ENCODE measurements around the gene ALDH3B1.
A peak's percentile ranks its signal among the peaks of the same experiment; 100 is the strongest.

The ALDH3B1 gene

DNA sequence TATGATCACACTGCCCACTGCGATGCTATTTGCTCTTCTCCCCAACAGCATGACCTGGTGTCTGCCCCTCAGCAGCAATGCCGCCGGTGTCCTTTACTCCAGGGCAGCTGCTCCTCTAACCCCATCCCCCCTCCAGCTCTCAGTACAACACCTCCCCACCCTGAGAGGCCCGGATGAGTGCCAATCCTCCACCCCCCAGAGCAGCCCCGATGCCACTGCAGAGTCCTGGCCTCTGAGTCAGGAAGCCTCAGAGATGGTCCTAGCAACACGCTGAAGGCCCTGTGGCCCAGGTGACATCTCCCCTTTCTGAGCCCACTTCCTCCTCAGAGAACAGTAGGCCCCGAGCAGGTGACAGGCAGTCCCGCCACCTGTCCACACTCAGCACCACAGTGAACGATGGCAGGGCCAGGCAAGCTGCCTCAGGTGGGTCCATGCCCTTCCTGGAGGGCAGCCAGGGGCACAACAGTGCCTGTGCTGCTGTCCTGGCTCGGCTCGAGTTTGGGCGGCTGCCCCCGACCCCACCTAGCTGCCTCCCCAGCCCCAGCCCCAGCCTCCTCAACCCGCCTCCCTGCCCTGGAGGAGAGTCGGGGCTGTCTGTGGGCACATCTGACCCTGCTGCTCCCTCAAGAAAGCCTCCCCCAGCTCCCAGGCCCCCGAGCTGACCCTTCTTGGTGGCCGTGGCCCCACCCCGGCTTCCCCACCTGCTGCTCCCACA is 16.4 kb downstream of the ALDH3B1 start:
- H3K27ac ChIP-seq: no peak overlapping the region
- H3K4me3 ChIP-seq: no peak overlapping the region

DNA sequence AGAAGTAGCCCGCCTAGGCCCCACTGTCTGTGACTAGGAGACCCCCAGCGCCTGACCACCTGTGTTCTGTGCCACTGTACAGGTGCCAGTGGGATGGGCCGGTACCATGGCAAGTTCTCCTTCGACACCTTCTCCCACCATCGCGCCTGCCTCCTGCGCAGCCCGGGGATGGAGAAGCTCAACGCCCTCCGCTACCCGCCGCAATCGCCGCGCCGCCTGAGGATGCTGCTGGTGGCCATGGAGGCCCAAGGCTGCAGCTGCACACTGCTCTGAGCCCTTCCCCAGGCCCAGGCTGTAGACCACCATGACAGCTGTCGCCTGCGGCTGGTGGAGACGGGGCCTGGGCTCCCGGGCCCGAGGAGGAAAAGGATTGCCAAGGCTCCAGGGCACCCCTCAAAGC is 17.5 kb downstream of the ALDH3B1 start:
- H3K4me3 ChIP-seq: no peak overlapping the region

DNA sequence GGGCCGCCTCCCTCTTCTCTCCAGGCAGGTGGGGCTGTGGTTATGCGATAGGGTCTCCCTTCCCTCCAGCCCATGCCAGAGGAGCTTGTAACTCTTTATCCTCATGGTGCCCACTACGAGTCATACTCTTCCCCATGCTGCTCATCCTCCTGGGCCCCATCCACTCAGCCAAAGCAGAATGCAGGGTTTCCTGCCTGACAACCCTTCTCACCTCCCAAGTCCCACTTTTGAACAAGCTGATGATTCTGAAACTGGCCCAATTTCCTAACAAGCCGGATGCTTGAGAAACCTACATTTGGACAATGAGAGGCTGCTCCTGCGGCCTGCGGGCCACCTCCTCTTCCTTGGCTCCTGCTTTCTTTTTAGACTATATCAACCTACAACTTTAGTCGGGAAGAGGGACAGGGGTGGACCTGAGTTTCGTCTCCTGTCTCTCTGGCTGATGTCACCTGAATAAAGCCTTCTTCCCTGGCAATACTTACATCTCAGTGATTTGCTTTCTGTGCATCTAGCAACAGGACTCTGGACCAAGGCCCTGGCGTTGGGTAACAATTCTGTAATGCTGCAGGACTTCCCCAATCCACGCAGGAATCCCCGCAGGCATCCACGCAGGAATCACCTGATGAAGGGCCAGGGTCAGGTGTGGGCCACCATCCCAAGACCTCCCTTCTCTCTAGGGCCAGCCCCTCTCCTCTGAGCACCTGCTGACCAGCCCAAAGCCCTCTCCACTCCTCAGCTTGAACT is 18.8 kb downstream of the ALDH3B1 start:
- Histone ChIP-seq H3K27ac (peak overlapping the region in 17 of 21 experiments; percentile 0 to 93 (median 70)), H3K4me3 (peak overlapping the region in 2 of 7 experiments; percentile 73 to 91)

More for the DNA sequence above, 17.5 kb downstream of the ALDH3B1 start:
- peak overlapping the region in 4 of 21 experiments; percentile 9 to 85 (median 52) for H3K27ac ChIP-seq

DNA sequence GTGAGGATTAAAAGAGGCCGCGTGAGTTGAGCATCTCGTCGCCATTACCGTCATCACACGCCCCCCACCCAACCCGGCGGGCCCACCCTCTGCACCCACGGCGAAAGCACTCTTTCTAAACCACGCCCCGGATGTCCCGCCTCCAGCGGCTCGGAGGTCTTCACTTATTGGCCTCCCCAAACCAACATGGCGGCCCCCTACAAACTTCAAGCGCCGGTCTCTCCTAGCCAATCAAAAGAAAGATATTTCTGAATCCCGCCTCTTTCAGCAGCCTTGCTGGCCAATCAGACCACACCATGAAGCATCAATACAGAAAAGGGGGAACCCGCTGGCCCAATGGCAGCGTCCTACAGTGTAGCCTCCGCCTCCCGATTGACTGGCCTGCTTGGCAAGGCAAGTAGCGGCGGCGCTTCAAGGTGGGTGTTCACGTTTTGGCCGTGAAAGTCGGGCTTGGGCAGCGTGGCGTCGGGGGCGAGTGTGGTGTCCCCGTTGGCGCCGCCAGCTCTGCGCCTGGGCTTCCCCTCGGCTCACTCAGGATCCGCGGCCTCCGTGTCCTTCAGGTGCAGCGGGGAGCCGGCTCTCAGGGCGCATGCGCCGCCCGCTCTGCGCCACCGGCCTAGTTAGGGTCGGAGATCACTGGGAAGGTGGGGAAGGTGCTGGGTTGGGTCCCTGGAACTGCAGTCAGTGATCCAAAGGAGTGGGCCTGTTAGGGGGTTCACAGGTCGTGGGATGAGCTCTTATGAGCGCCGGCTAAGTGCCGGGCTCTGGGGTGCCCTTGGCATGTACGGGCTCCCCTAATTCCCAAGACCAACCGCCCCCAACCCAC is 20.4 kb downstream of the ALDH3B1 start, which contains the start of gene NDUFS8:
NDUFS8 (plus strand) TSS at position 364 of the 826 bp plus-strand sequence. CDS start 1,471 bp downstream, outside the sequence.
- peak within 1 kb of the TSS in 20 of 21 experiments; percentile 51 to 93 (median 86) for H3K27ac ChIP-seq

DNA sequence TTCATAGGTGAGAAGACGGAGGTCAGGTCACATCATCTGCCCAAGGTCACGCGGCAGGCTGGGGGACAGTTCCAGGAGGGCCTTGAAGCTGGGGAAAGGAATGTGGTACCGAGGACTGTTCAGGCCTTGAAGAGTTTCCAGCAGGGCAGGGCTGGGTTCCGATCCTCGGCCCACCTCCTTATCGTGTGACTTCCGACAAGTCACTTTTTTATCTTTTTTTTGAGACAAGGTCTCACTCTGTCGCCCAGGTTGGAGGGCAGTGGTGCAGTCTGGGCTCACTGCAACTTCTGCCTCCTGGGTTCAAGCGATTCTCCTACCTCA is 21.0 kb downstream of the ALDH3B1 start:
- peak overlapping the region in 20 of 21 experiments; percentile 45 to 93 (median 86) for H3K27ac ChIP-seq
- H3K4me3 ChIP-seq: peak overlapping the region; percentile 65 to 94 (median 74)

More for the DNA sequence above, 20.4 kb downstream of the ALDH3B1 start, which contains the start of gene NDUFS8:
- peak within 1 kb of the TSS; percentile 65 to 94 (median 74) for H3K4me3 ChIP-seq

DNA sequence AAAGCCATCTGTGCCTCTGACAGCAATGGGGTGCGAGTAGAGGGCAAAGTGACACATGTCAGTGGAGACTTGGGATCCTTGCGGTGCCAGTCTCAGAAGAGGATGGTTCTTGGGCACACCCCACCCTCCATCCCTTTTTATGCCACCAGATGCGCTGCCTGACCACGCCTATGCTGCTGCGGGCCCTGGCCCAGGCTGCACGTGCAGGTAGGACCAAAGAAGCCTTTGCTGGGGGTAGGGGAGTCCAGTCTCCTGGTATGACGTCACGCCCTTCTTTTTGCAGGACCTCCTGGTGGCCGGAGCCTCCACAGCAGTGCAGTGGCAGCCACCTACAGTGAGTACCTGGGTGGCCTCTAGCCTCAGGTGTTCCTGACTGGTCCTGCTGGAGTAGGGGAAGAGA is 21.9 kb downstream of the ALDH3B1 start:
- H3K27ac ChIP-seq: peak overlapping the region in 3 of 21 experiments; percentile 36 to 91 (median 87)
- H3K4me3 ChIP-seq: no peak overlapping the region

DNA sequence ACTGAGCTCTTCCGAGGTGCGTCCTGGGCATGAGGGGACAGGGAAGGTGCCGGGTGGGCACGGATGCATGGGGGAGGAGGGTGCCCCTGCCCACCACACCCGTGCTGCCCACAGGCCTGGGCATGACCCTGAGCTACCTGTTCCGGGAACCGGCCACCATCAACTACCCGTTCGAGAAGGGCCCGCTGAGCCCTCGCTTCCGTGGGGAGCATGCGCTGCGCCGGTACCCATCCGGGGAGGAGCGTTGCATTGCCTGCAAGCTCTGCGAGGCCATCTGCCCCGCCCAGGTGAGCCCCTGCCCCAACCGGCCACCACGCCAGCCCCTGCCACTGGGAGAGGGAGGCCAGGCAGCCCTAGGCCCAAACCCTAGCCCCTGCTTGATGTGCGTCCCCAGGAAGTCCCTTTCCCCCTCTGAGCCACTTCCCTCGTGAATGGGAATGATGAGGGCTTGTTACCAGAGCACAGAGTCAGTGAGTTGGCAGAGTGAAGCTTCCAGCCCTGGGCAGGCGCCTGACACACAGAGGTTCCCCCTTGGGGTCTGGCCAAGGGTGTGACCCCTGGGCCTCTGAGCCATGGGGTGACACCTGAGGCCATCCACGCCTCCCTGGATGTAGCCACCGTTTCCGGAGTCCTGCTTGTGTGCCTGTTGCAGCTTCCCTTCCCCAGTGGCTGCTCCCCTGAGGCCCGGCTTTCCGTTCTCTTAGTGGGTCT is 23.0 kb downstream of the ALDH3B1 start:
- Histone ChIP-seq H3K27ac (peak overlapping the region in 2 of 21 experiments; percentile 7 to 43), H3K4me3 (no peak overlapping the region)

DNA sequence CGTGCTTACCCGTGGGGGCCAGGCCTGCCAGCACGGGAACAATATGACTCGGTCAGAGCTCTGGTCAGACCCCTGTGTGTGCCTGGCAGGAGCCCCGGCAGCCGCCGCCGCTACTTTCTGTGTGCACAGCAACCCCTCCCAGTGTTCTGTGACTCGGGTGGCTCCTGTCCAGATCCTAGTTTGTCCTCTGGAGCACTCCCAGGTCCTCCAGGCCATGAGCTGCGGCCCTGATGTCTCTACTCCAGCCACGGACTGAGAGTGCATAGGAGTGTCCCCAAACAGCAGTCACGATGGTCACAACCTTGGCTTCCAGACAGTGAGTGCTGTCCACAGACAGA is 23.6 kb downstream of the ALDH3B1 start:
- Histone ChIP-seq H3K4me3 (no peak overlapping the region), H3K27ac (peak overlapping the region in 1 of 21 experiments; percentile 7)

DNA sequence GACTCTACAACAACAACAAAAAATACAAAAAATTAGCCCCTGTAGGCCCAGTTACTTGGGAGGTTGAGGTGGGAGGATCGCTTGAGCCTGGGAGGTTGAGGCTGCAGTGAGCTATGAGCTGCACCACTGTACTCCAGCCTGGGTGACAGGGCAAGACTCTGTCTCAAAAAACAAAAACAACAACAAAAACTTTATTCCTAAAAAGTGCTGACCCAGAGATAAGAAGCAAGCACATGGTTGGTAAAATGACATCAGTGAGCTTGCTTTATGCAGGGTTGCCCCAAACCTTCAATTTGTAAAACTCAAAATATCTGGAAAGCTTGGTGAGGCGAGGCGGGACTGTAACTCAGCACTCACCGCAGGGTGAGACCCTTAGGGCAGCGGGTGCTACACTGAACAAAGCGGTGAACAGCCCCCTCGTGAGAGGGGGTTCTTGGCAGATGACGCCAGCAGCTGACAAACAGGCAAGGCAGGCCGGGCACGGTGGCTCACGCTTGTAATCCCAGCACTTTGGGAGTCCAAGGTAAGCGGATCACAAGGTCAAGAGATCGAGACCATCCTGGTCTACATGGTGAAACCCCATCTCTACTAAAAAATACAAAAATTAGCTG is 25.2 kb downstream of the ALDH3B1 start:
- Histone ChIP-seq H3K27ac (peak overlapping the region in 3 of 21 experiments; percentile 3 to 17 (median 14)), H3K4me3 (no peak overlapping the region)

DNA sequence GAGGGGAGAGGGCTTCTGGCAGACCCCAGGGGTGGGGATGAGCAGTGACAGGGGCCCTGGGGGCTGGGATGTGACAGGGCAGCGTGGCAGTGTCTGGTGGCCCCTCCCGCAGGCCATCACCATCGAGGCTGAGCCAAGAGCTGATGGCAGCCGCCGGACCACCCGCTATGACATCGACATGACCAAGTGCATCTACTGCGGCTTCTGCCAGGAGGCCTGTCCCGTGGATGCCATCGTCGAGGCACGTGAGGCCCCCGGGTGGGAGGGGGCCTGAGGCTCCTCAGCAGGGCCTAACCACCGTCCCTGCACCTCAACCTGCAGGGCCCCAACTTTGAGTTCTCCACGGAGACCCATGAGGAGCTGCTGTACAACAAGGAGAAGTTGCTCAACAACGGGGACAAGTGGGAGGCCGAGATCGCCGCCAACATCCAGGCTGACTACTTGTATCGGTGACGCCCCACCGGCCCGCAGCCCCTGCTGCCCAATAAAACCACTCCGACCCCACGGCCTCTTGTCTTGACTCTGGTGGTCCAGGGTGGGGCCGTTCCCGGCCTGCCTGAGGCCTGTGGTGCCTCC is 26.1 kb downstream of the ALDH3B1 start:
- no peak overlapping the region for H3K4me3 ChIP-seq
- peak overlapping the region in 20 of 21 experiments; percentile 57 to 96 (median 84) for H3K27ac ChIP-seq

DNA sequence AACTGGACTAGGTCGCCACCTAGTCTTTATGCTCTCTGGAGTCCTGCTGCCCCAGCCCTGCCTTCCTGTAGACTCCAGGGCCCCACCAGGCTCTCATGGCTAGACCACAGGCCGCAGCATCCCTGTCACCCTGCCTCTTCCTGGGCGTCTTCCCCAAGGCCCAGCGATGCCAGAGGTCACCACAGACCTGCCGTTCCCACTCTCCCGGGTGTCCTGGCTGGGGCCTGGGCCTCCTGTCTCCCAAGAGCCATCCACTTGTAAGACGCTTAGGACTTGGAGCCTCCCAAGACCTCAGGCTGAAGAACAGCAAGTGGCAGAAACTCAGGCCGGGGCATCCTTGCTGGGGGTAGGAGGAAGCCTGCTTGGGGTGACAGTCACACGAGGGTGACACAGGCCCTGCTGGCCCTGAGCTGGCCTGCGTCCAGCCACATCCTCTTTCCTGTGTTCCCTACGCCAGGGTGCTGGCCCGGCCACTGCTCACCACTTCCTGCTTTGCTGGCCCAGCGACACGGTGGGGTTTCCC is 26.7 kb downstream of the ALDH3B1 start:
- H3K27ac ChIP-seq: peak overlapping the region; percentile 31 to 96 (median 83)
- H3K4me3 ChIP-seq: no peak overlapping the region

DNA sequence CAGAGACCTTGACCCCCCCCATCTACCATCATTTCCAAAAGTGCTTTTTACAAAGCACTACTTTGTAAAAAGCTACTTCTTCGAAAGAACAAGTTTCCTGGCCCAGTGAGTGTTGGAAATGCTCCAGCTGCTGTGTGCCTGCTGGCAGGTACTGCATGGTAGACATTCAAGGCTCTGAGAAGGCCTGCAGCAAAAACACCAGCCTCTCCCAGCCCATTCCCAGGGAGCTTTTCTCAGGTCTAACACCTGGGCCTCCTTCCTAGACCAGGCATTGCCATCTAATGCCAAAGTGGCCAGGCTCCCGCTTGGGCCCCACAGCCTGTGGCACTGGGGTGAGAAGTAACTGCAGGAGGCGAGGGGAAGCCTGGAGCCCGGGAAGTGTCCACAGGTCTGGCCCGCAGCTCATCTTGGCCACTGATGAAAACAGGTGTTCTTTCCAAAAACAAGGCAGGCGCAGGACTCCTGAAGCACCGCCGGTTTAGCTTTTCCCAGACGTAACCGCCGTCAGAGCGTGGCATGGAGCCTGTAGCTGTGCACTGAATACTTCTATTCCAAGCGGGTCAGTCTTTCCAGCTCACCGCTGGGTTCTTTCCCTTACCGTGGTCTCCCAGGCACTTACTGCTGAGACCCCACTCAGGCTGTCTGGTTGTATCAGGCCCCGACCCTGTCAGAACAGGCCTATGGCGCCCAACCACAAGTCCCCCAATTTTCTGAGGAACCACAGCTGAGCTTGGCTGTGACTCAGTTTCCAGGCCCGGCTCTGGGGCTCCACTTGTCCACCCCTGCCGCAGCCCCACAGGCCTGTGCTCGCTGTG is 27.5 kb downstream of the ALDH3B1 start:
- H3K4me3 ChIP-seq: peak overlapping the region in 1 of 7 experiments; percentile 81
- peak overlapping the region in 20 of 21 experiments; percentile 31 to 96 (median 87) for H3K27ac ChIP-seq

DNA sequence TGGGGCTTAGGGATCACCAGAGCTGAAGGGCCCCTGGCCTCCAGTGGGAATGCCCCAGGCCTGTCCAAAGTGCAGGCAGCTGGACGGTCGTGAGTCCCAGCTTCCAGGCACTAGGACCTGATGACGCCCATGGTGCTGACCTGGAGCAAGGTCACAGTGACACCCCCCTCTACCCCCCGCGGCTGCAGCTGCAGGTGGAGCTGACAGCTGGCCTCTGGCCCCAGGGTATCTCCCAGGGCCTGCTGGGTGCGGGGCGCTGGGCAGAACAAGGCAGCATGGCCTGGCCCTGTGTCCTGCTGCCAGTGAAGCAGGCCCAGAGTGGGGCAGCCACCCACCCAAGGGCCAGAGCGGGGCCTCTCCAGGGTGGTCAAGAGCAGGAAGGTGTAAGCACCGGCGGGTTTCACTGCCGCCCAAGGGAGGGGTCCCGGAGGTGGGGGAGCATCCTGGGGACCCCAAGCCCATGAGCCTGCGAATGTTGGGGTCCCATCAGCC is 28.1 kb downstream of the ALDH3B1 start:
- Histone ChIP-seq H3K4me3 (peak overlapping the region; percentile 44 to 81 (median 66)), H3K27ac (peak overlapping the region in 20 of 21 experiments; percentile 66 to 96 (median 87))

DNA sequence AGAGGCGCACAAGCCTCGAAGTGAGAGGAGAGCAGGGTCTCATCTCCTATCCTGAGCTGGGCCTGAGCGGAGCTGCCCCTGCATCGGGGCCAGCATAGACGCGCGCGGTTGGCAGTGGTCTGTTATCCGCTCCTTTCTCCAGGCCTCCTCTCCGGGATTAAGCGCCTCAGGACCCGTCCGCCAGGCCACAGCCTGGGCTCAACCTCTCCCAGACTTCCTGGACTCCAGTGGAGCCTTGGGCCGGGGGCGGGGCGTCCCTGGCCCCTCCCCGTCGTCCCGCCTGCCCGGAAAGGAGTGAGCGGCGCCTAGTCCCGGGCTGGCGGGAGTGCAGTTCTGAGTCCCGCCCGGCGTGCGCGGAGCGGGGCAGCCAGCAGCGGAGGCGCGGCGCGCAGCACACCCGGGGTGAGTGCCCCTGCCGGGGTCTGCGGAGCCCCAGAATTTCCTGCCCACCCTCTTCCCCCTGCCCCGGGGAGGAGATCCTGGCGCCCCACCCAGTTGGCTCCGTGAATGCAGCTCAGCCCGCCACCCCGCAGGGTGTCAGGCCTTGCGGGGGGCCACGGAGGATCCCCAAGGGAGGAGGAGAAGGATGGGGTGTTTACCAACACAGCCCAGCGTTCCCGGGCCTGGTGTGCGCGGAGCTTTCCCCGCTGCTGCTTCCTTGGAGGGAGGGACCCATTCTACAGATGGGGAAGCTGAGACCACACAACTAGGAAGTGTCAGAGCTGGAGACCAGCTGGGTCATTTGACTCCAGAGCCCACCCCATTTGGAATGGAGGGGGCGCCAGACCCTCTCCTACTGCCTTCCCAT is 28.8 kb downstream of the ALDH3B1 start, which contains the start of gene TCIRG1:
TCIRG1 (plus strand) TSS at position 308 of the 808 bp plus-strand sequence. CDS start 2,247 bp downstream, outside the sequence.
- Histone ChIP-seq H3K27ac (peak within 1 kb of the TSS; percentile 41 to 96 (median 87)), H3K4me3 (peak within 1 kb of the TSS; percentile 44 to 81 (median 66))

DNA sequence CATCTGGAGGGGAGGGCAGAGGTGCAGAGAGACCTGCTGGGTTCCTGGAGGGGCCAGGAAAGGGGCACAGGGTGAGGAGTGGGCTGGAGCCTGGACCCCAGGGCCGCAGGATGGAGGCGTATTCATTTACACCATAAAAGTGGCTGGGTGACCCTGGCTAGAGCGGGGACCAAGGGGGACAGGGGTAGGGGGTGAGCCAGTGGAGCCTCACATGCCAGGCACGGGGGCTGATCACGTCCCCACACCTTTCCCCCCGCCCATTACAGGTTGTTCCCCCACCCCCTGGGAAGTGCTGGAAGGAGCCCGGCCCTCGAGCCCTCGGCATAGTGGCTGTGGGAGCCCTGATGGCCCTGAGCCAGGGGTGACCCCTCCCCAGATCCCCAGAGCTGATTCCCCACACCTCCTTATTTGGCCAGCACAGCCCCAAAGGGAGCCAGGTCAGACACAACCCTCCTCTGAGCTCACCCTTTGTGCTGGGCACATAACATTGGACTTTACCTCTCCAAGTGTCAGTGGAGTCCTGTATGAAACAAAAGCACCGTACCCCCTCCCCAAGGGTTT is 29.5 kb downstream of the ALDH3B1 start:
- Histone ChIP-seq H3K27ac (peak overlapping the region in 20 of 21 experiments; percentile 66 to 96 (median 87)), H3K4me3 (peak overlapping the region; percentile 44 to 81 (median 66))

Data from skin epidermis (tissue), 12 donors.